ENCODE measurements around the gene GRB10. TPM values are rescaled to one million over a fixed set of nuclear protein-coding genes. Genes with fewer than 3 reads are reported as not detected.

Gene GRB10
- total and polyA plus RNA-seq, 2 donors (not counting 3 experiments of a cell fraction or from before 2014, with no cell fraction given): 43.7 to 240 TPM

GRCh38 chr7:50795831-50796230 lies 13.1 kb upstream of the GRB10 start:
- FAIRE-seq: no peak

GRCh38 chr7:50795253-50795652 lies 12.6 kb upstream of the GRB10 start:
- ChIA-PET CTCF (interaction anchor here (0.7 to 3.2 kb wide), 4 partner anchors 19 to 366 kb away, joined by 3 to 18 read pairs (median 3); no protein-coding TSS in a partner anchor), POLR2A (no interaction called here)
- peaks cover 9% of the 10 kb centered on the region for H4K20me1 ChIP-seq (replicated peaks; ENCODE audit: control insufficient read depth, extremely low read depth, insufficient read depth, low read length)
- FAIRE-seq (no peak), DNase-seq (ENCODE audit: low read depth, low spot score) (no peak)
- intact Hi-C loops (cut with micrococcal nuclease) (loop anchor here (2.0 kb wide), 1 partner anchor 272 kb away; no protein-coding TSS in a partner anchor), dilution Hi-C loops (cut with MboI; ENCODE audit: extremely low pct_ligation_motif_present, low sequenced_read_pairs) (no loop called here)
- peaks cover 25% of the 10 kb centered on the region for H3K79me2 ChIP-seq (ENCODE audit: control insufficient read depth, insufficient read depth, low read length)
- H2AFZ ChIP-seq (ENCODE audit: low read depth, low read length): no peak overlapping the region
- BruUV-seq (replicated peaks): no TSS peak
- H3K9me3 ChIP-seq (replicated peaks; ENCODE audit: control insufficient read depth, insufficient read depth, low read length): no peaks in the 10 kb centered on the region
- H3K4me3 ChIP-seq (replicated peaks in 1 of 3; ENCODE audit: insufficient read depth in 1 of 3, low read depth in 1 of 3, low read length in 3 of 3): no peak overlapping the region
- TF ChIP-seq MAX (IDR thresholded peaks at IDR 0.05; ENCODE audit: insufficient read depth, insufficient read length): no peak
- no peak for TF ChIP-seq POLR2AphosphoS5 (IDR thresholded peaks at IDR 0.05; ENCODE audit: insufficient read depth, low read depth, low read length)
- TF ChIP-seq JUN (IDR thresholded peaks at IDR 0.05; ENCODE audit: borderline replicate concordance, insufficient read depth, insufficient read length, low read depth): no peak
- TF ChIP-seq MYC (IDR thresholded peaks at IDR 0.05; ENCODE audit: low read depth, low read length): no peak
- TF ChIP-seq FOS (IDR thresholded peaks at IDR 0.05; ENCODE audit: borderline replicate concordance, insufficient read depth, low read length): no peak
- no peak for TF ChIP-seq GATA2 (IDR thresholded peaks at IDR 0.05; ENCODE audit: insufficient read depth, insufficient read length, low read depth, low read length)
- TF ChIP-seq CTCF (IDR thresholded peaks at IDR 0.05; ENCODE audit: extremely low read depth in 1 of 2, insufficient read depth in 1 of 2, low read depth in 1 of 2, low read length in 2 of 2): no peak
- no peak for TF ChIP-seq POLR2A (IDR thresholded peaks at IDR 0.05; ENCODE audit: low read depth, low read length)
- no peak for TF ChIP-seq EZH2 (IDR thresholded peaks at IDR 0.05; ENCODE audit: borderline replicate concordance, low read depth, low read length, severe bottlenecking)
- H3K36me3 ChIP-seq (ENCODE audit: control insufficient read depth in 2 of 2, extremely low read depth in 1 of 2, insufficient read depth in 2 of 2, low read length in 2 of 2): no peaks in the 10 kb centered on the region
- H3K4me1 ChIP-seq (ENCODE audit: control insufficient read depth, extremely low read depth, insufficient read depth, low read length): peaks cover 17% of the 10 kb centered on the region
- no peak overlapping the region for H3K4me2 ChIP-seq (ENCODE audit: insufficient read depth, low read length)
- H3K9me1 ChIP-seq (replicated peaks; ENCODE audit: control insufficient read depth, extremely low read depth, insufficient read depth, low read length): no peaks in the 10 kb centered on the region
- H3K27me3 ChIP-seq (ENCODE audit: control insufficient read depth in 2 of 2, insufficient read depth in 2 of 2, low read length in 2 of 2): peaks cover 0 to 4% of the 10 kb centered on the region in 2 experiments
- H3K27ac ChIP-seq (ENCODE audit: insufficient read depth, low read depth, low read length): no peak overlapping the region
- H3K9ac ChIP-seq (replicated peaks; ENCODE audit: extremely low read depth, insufficient read depth, low read length): no peak overlapping the region

More at GRCh38 chr7:50795831-50796230, 13.1 kb upstream of the GRB10 start:
- Histone ChIP-seq H3K36me3 (ENCODE audit: control insufficient read depth in 2 of 2, extremely low read depth in 1 of 2, insufficient read depth in 2 of 2, low read length in 2 of 2) (no peaks in the 10 kb centered on the region), H3K9ac (replicated peaks; ENCODE audit: extremely low read depth, insufficient read depth, low read length) (no peak overlapping the region), H2AFZ (ENCODE audit: low read depth, low read length) (no peak overlapping the region), H3K9me3 (replicated peaks; ENCODE audit: control insufficient read depth, insufficient read depth, low read length) (no peaks in the 10 kb centered on the region), H3K4me3 (replicated peaks in 1 of 3; ENCODE audit: insufficient read depth in 1 of 3, low read depth in 1 of 3, low read length in 3 of 3) (no peak overlapping the region), H3K4me2 (ENCODE audit: insufficient read depth, low read length) (no peak overlapping the region), H3K9me1 (replicated peaks; ENCODE audit: control insufficient read depth, extremely low read depth, insufficient read depth, low read length) (no peaks in the 10 kb centered on the region), H3K4me1 (ENCODE audit: control insufficient read depth, extremely low read depth, insufficient read depth, low read length) (peaks cover 12% of the 10 kb centered on the region), H3K27ac (ENCODE audit: insufficient read depth, low read depth, low read length) (no peak overlapping the region), H3K27me3 (ENCODE audit: control insufficient read depth in 2 of 2, insufficient read depth in 2 of 2, low read length in 2 of 2) (peaks cover 0 to 4% of the 10 kb centered on the region in 2 experiments), H4K20me1 (replicated peaks; ENCODE audit: control insufficient read depth, extremely low read depth, insufficient read depth, low read length) (peaks cover 3% of the 10 kb centered on the region), H3K79me2 (ENCODE audit: control insufficient read depth, insufficient read depth, low read length) (peaks cover 19% of the 10 kb centered on the region)
- ChIA-PET CTCF (interaction anchor here (0.7 to 3.2 kb wide), 4 partner anchors 18 to 365 kb away, joined by 3 to 18 read pairs (median 4); no protein-coding TSS in a partner anchor), POLR2A (no interaction called here)
- intact Hi-C loops (cut with micrococcal nuclease): loop anchor here (2.0 kb wide), 1 partner anchor 271 kb away; no protein-coding TSS in a partner anchor
- DNase-seq (ENCODE audit: low read depth, low spot score): no peak
- TF ChIP-seq FOS (IDR thresholded peaks at IDR 0.05; ENCODE audit: borderline replicate concordance, insufficient read depth, low read length): no peak
- peak in 1 of 2 donors; percentile 13 for TF ChIP-seq CTCF (IDR thresholded peaks at IDR 0.05; ENCODE audit: extremely low read depth in 1 of 2, insufficient read depth in 1 of 2, low read depth in 1 of 2, low read length in 2 of 2)
- dilution Hi-C loops (cut with MboI; ENCODE audit: extremely low pct_ligation_motif_present, low sequenced_read_pairs): no loop called here
- BruUV-seq (replicated peaks): no TSS peak

All from endothelial cell of umbilical vein (primary cell).